ENCODE measurements around the gene UBE2G2.
A peak's percentile ranks its signal among the peaks of the same experiment; 100 is the strongest.

Gene UBE2G2

DNA sequence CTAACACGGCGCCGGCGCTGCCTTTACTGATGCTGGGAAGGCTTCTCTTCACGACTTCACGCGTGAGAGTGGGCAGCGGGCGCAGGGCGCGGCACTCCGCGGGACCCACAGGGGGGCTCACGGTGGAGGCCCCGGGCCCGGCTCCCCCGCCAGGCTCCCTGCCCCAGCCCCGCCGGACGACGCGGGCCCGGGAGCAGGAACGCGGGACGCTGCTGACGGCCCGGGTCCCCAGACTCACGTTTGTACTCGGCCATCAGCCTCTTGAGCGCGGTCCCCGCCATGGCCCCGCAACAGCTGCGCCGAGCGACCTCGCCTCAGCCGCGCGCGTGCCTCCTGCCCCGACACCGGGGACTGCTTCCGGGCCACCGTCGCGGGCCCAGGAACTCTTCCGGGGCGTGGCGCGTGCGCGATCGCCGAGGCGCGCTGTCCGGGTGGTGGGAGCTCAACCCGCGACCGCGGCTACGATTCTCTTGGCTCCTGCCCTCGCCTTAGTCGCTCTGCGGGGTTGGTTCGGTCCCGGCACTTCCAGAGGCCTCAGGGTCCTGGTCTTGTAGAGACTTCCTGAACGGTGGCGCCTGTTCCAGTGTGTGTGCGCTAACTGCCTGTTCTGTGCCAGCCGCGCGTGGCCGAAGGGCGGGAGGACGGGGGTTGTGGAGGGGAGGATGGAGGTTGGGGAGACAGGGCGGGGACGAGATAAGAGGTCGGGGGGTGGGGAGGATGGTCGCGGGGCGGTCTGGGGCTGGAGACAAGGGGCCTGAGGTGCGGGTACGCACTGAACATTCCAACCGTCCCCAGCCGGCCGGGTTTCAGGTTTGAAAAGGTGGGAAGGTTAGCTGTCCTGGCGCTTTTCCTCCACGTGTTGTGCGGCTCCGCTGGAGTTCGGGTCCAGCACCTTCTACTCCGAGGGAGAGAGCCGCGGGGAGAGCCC lies at the start of gene UBE2G2:
TSS of gene UBE2G2 (minus strand) at position 353 of the 928 bp plus-strand sequence. CDS start at position 281, 72 bp downstream.
- peak; percentile 70 for DNase-seq (ENCODE audit: low read depth, low spot score)
- peaks cover 78% of the 10 kb centered on the region for H3K36me3 ChIP-seq (ENCODE audit: insufficient read depth, insufficient read length, low read length)
- no peaks in the 10 kb centered on the region for H3K27me3 ChIP-seq (ENCODE audit: insufficient read depth, insufficient read length)
- peaks cover 9% of the 10 kb centered on the region for H3K4me1 ChIP-seq (ENCODE audit: insufficient read depth, insufficient read length)
- H3K9ac ChIP-seq (ENCODE audit: insufficient read length, low read depth), result peak within 1 kb of the TSS; percentile 96
- H3K9me3 ChIP-seq (ENCODE audit: insufficient read depth, low read length), result no peaks in the 10 kb centered on the region
- H3K4me3 ChIP-seq (ENCODE audit: insufficient read length, low read depth), result peak within 1 kb of the TSS; percentile 91
- TF ChIP-seq SUZ12 (IDR thresholded peaks at IDR 0.05; ENCODE audit: extremely low read depth, insufficient read depth, insufficient read length), result no peak

DNA sequence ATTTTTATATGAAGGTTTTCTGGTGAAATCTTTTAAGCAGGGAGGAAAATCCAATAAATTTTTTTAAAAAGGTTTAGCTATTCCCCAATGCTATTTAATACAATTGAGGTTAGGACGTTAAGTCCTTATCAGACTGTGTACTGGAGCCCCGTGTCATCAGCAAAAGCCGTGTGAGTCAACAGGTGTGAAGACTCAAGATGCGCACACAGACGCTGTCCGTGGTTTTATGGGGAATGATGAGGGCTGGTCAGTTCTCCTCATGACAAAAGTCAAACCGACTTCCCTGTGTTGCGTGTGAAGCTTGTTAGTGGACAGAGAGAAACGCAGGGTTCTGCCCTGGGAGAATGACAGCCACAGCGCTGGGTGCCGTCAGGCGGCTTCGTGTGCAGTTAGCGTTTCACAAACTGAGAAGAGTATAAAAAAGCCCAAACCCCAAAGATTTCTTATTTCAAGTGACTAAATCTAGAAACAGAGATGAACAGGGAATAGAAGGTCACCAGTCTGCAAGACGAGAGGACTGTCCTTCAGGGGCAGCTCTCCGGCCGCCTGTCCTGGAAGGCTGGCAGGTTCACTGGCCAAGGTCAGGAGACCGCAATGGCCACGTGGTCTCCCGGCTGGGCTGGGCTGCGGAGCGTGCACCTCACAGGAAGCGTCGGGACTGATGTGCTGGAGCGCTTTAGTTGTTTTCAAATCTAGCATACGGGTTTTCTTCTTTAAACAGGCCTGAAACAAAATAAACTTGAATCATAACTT lies 49.5 kb upstream of the UBE2G2 start:
- Histone ChIP-seq H3K27me3 (ENCODE audit: insufficient read depth, insufficient read length) (no peaks in the 10 kb centered on the region), H3K4me3 (ENCODE audit: insufficient read length, low read depth) (no peak overlapping the region), H3K9me3 (ENCODE audit: insufficient read depth, low read length) (no peaks in the 10 kb centered on the region), H3K36me3 (ENCODE audit: insufficient read depth, insufficient read length, low read length) (peaks cover 73% of the 10 kb centered on the region), H3K9ac (ENCODE audit: insufficient read length, low read depth) (no peak overlapping the region), H3K4me1 (ENCODE audit: insufficient read depth, insufficient read length) (peaks cover 14% of the 10 kb centered on the region)
- TF ChIP-seq YY1 (IDR thresholded peaks at IDR 0.05; ENCODE audit: insufficient read depth, insufficient read length) (no peak), ZNF274 (IDR thresholded peaks at IDR 0.05; ENCODE audit: low read depth, low read length) (no peak), SUZ12 (IDR thresholded peaks at IDR 0.05; ENCODE audit: extremely low read depth, insufficient read depth, insufficient read length) (no peak)
- DNase-seq (ENCODE audit: low read depth, low spot score), result no peak

- TF ChIP-seq ZNF274 (IDR thresholded peaks at IDR 0.05; ENCODE audit: low read depth, low read length) (no peak), SUZ12 (IDR thresholded peaks at IDR 0.05; ENCODE audit: extremely low read depth, insufficient read depth, insufficient read length) (no peak), YY1 (IDR thresholded peaks at IDR 0.05; ENCODE audit: insufficient read depth, insufficient read length) (no peak)
- peaks cover 17% of the 10 kb centered on the region for H3K4me1 ChIP-seq (ENCODE audit: insufficient read depth, insufficient read length)
- DNase-seq (ENCODE audit: low read depth, low spot score), result no peak
- H3K9ac ChIP-seq (ENCODE audit: insufficient read length, low read depth), result no peak overlapping the region
- no peak overlapping the region for H3K4me3 ChIP-seq (ENCODE audit: insufficient read length, low read depth)
- peaks cover 65% of the 10 kb centered on the region for H3K36me3 ChIP-seq (ENCODE audit: insufficient read depth, insufficient read length, low read length)
- no peaks in the 10 kb centered on the region for H3K27me3 ChIP-seq (ENCODE audit: insufficient read depth, insufficient read length)
- no peaks in the 10 kb centered on the region for H3K9me3 ChIP-seq (ENCODE audit: insufficient read depth, low read length)
These were observed 48.7 kb upstream of the UBE2G2 start for GRCh38 chr21:44850208-44850800.

- Histone ChIP-seq H3K9me3 (ENCODE audit: insufficient read depth, low read length) (no peaks in the 10 kb centered on the region), H3K36me3 (ENCODE audit: insufficient read depth, insufficient read length, low read length) (peaks cover 59% of the 10 kb centered on the region), H3K4me3 (ENCODE audit: insufficient read length, low read depth) (no peak overlapping the region), H3K27me3 (ENCODE audit: insufficient read depth, insufficient read length) (no peaks in the 10 kb centered on the region), H3K9ac (ENCODE audit: insufficient read length, low read depth) (no peak overlapping the region), H3K4me1 (ENCODE audit: insufficient read depth, insufficient read length) (peaks cover 19% of the 10 kb centered on the region)
- TF ChIP-seq YY1 (IDR thresholded peaks at IDR 0.05; ENCODE audit: insufficient read depth, insufficient read length) (no peak), SUZ12 (IDR thresholded peaks at IDR 0.05; ENCODE audit: extremely low read depth, insufficient read depth, insufficient read length) (no peak), ZNF274 (IDR thresholded peaks at IDR 0.05; ENCODE audit: low read depth, low read length) (no peak)
- DNase-seq (ENCODE audit: low read depth, low spot score), result no peak
These were observed 48.1 kb upstream of the UBE2G2 start for GRCh38 chr21:44849616-44850130.

GRCh38 chr21:44848821-44849521 lies 47.4 kb upstream of the UBE2G2 start:
- TF ChIP-seq YY1 (IDR thresholded peaks at IDR 0.05; ENCODE audit: insufficient read depth, insufficient read length) (no peak), SUZ12 (IDR thresholded peaks at IDR 0.05; ENCODE audit: extremely low read depth, insufficient read depth, insufficient read length) (no peak), ZNF274 (IDR thresholded peaks at IDR 0.05; ENCODE audit: low read depth, low read length) (no peak)
- H3K9me3 ChIP-seq (ENCODE audit: insufficient read depth, low read length), result no peaks in the 10 kb centered on the region
- DNase-seq (ENCODE audit: low read depth, low spot score), result no peak
- H3K4me3 ChIP-seq (ENCODE audit: insufficient read length, low read depth), result no peak overlapping the region
- H3K9ac ChIP-seq (ENCODE audit: insufficient read length, low read depth), result no peak overlapping the region
- H3K36me3 ChIP-seq (ENCODE audit: insufficient read depth, insufficient read length, low read length), result peaks cover 52% of the 10 kb centered on the region
- no peaks in the 10 kb centered on the region for H3K27me3 ChIP-seq (ENCODE audit: insufficient read depth, insufficient read length)
- H3K4me1 ChIP-seq (ENCODE audit: insufficient read depth, insufficient read length), result peaks cover 25% of the 10 kb centered on the region

DNA sequence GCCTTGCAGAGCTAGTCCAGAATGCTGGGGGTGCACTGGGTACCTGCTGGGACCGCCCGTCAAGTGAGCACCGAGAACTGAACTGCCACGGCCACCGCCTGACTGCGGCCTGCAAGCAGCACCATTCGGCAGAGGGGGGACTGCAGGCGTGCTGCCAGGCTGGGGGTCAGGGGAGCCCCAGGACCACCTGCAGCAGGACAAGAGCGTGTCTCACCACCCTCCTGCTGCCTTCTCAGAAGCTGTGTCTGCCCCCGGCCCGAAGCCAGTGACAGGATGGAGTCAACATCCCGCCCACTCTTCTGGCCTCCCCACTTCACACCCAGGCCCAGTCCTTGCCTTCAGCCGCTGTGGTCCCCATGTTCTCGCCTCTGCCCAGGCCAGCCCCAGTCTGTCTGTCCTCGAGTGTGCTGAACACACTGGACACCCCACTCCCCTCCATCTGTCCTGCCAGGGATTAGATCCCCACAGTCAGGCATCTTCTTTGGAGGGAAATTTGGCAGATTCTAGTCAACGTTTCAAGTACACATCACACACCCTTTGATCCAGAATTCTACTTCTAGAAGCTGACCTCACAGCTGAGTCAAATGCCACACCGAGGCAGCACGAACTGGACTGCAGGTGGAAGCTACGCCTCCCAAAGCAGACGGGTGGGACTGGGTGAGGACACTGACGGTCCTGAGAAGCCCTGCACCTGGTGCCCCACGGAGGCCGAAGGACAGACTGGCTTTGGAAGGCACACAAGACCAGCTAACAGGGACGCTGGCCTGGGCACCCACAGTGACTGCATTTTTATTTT lies 45.8 kb upstream of the UBE2G2 start:
- no peaks in the 10 kb centered on the region for H3K9me3 ChIP-seq (ENCODE audit: insufficient read depth, low read length)
- H3K9ac ChIP-seq (ENCODE audit: insufficient read length, low read depth), result peak overlapping the region; percentile 22
- H3K4me3 ChIP-seq (ENCODE audit: insufficient read length, low read depth), result no peak overlapping the region
- H3K4me1 ChIP-seq (ENCODE audit: insufficient read depth, insufficient read length), result peaks cover 23% of the 10 kb centered on the region
- H3K27me3 ChIP-seq (ENCODE audit: insufficient read depth, insufficient read length), result no peaks in the 10 kb centered on the region
- TF ChIP-seq SUZ12 (IDR thresholded peaks at IDR 0.05; ENCODE audit: extremely low read depth, insufficient read depth, insufficient read length) (no peak), ZNF274 (IDR thresholded peaks at IDR 0.05; ENCODE audit: low read depth, low read length) (no peak), YY1 (IDR thresholded peaks at IDR 0.05; ENCODE audit: insufficient read depth, insufficient read length) (no peak)
- peaks cover 39% of the 10 kb centered on the region for H3K36me3 ChIP-seq (ENCODE audit: insufficient read depth, insufficient read length, low read length)
- DNase-seq (ENCODE audit: low read depth, low spot score), result no peak

Measured in NT2/D1 (cell line).